DLD1 (cell line): ENCODE measurements around the gene AREG.

Source experiments
- in situ Hi-C: cut with HindIII; loops from 2 replicates; pipeline ENCODE4 v1.10.0; 2017; ENCODE audit warnings: low sequenced_read_pairs

Gene AREG

GRCh38 chr4:74456056-74456744 lies 11.3 kb downstream of the AREG start:
- in situ Hi-C loops = no loop called here

GRCh38 chr4:74456849-74457395 lies 12.0 kb downstream of the AREG start:
- in situ Hi-C loops = no loop called here

- in situ Hi-C loops = no loop called here
Observed at GRCh38 chr4:74460833-74461232, 15.9 kb downstream of the AREG start.

GRCh38 chr4:74463123-74463522 lies 18.2 kb downstream of the AREG start:
- in situ Hi-C loops = no loop called here

- in situ Hi-C loops = no loop called here
Observed at GRCh38 chr4:74464291-74464690, 19.4 kb downstream of the AREG start.

- in situ Hi-C loops = no loop called here
Observed at GRCh38 chr4:74466242-74466641, 21.3 kb downstream of the AREG start.

GRCh38 chr4:74471264-74471663 lies 26.3 kb downstream of the AREG start:
- in situ Hi-C loops = no loop called here

GRCh38 chr4:74473155-74473811 lies 28.3 kb downstream of the AREG start:
- in situ Hi-C loops = no loop called here

- in situ Hi-C loops = no loop called here
Observed at GRCh38 chr4:74474345-74475090, 29.6 kb downstream of the AREG start.

GRCh38 chr4:74475091-74475800 lies 30.3 kb downstream of the AREG start:
- in situ Hi-C loops = no loop called here

- in situ Hi-C loops = no loop called here
Observed at GRCh38 chr4:74475946-74476345, 31.0 kb downstream of the AREG start.

GRCh38 chr4:74479009-74479408 lies 34.1 kb downstream of the AREG start:
- in situ Hi-C loops = no loop called here

GRCh38 chr4:74480267-74480666 lies 35.3 kb downstream of the AREG start:
- in situ Hi-C loops = no loop called here

- in situ Hi-C loops = no loop called here
Observed at GRCh38 chr4:74481891-74482609, 37.1 kb downstream of the AREG start.

- in situ Hi-C loops = no loop called here
Observed at GRCh38 chr4:74483226-74483911, 38.4 kb downstream of the AREG start.

- in situ Hi-C loops = no loop called here
Observed at GRCh38 chr4:74486905-74487304, 42.0 kb downstream of the AREG start.

- in situ Hi-C loops = no loop called here
Observed at GRCh38 chr4:74487771-74488170, 42.8 kb downstream of the AREG start.

GRCh38 chr4:74490736-74491135 lies 45.8 kb downstream of the AREG start:
- in situ Hi-C loops = no loop called here

GRCh38 chr4:74499986-74500781 lies 55.2 kb downstream of the AREG start:
- in situ Hi-C loops = no loop called here
